Stomach (tissue), 9 donors: ENCODE data around the gene MAPKAPK2. TPM values are rescaled to one million over a fixed set of nuclear protein-coding genes. Genes with fewer than 3 reads are reported as not detected.
A peak's percentile ranks its signal among the peaks of the same experiment; 100 is the strongest.

Experiments
- DNase-seq, 2 donors: peaks; one replicate each; pipeline versions ENCODE4 v3.0.0 to v3.0.0-alpha.2; 2013 to 2019
- H3K27ac ChIP-seq, 5 donors: fragments of 200-600 bp in 4 of 5; sonication (generic) in 4 of 5; one replicate each; pipeline ENCODE4 v1.5.1; 2013 to 2019; ENCODE audit warnings: mild to moderate bottlenecking in 1 of 5, moderate library complexity in 1 of 5
- H3K27me3 ChIP-seq, 3 donors: fragments of 200-600 bp; sonication (generic); one replicate each; pipeline ENCODE4 v1.5.1; 2017 to 2019; ENCODE audit warnings: mixed run types in 1 of 3
- H3K36me3 ChIP-seq, 4 donors: fragments of 200-600 bp; sonication (generic); 1 replicate in 3 of 4; 2 replicates in 1 of 4; pipeline ENCODE4 v1.5.1; 2016 to 2019
- H3K4me1 ChIP-seq, 4 donors: fragments of 200-600 bp; sonication (generic); one replicate each; pipeline ENCODE4 v1.5.1; 2016 to 2019
- H3K4me3 ChIP-seq, 4 donors: fragments of 200-600 bp; sonication (generic) in 3 of 4; one replicate each; pipeline ENCODE4 v1.5.1; 2016 to 2019; ENCODE audit warnings: mild to moderate bottlenecking in 1 of 4
- H3K9me3 ChIP-seq, 4 donors: fragments of 200-600 bp; sonication (generic); one replicate each; pipeline ENCODE4 v1.5.1; 2016 to 2019
- CTCF ChIP-seq, 7 experiments: fragments of 450-650 bp in 4 of 7; fragments of 200-600 bp in 3 of 7; sonication (generic) in 3 of 7; IDR thresholded peaks; one replicate each; pipeline ENCODE4 v1.5.1; 2016 to 2019; ENCODE audit warnings: antibody characterized with exemption in 7 of 7, control low read depth in 2 of 7, mild to moderate bottlenecking in 1 of 7
- EP300 ChIP-seq: sonication (generic); formaldehyde crosslinking; IDR thresholded peaks from one replicate; pipeline ENCODE4 v1.6.1; 2017; ENCODE audit warnings: antibody characterized with exemption
- POLR2A ChIP-seq, 4 donors: fragments of 450-650 bp; IDR thresholded peaks; one replicate each; pipeline ENCODE4 v1.6.1; 2016; ENCODE audit warnings: antibody characterized with exemption in 4 of 4, control low read depth in 2 of 4, mild to moderate bottlenecking in 1 of 4, moderate library complexity in 1 of 4
- POLR2AphosphoS5 ChIP-seq, 3 donors: sonication (generic); formaldehyde crosslinking; IDR thresholded peaks; one replicate each; pipeline ENCODE4 v1.6.1; 2016; ENCODE audit warnings: antibody characterized with exemption in 3 of 3
- WGBS, 5 donors: extraction: QIAGEN DNeasy Blood & Tissue Kit in 3 of 5; methylation state at CpG; one replicate each; pipeline versions ENCODE4 v1.1.5 to v1.1.7; 2013 to 2018; 5-methylcytosine and 5-hydroxymethylcytosine counted together
- intact Hi-C: fragments of 100-400 bp; cut with DNase I; formaldehyde crosslinking; loops from one replicate; pipeline ENCODE4 v1.15.1; 2023; ENCODE audit warnings: low total_unique reads
- polyA plus RNA-seq, 3 donors: library from polyadenylated mRNA; stranded (reverse); fragments of 200-250 nt; gene quantifications; one replicate each; pipeline ENCODE4 v1.2.3, GENCODE V29; 2013
- total RNA-seq, 5 donors: library from RNA; depleted of rRNA; stranded (reverse); fragments of >200 nt; gene quantifications; one replicate each; pipeline versions ENCODE4 v1.1.0 to v1.2.3, GENCODE V29; 2014 to 2016
- donor health status: healthy with polysubstance abuse.
- donor health status: Bipolar disorder and iron deficiency.
- donor health status: healthy.

MAPKAPK2 gene
- total and polyA plus RNA-seq, 8 donors, result 22.6 to 78.0 (median 49.7) TPM

GRCh38 chr1:206699626-206700025 lies 14.9 kb downstream of the MAPKAPK2 start:
- Histone ChIP-seq H3K4me1 (peaks cover 66 to 96% (median 84%) of the 10 kb centered on the region in 4 donors), H3K4me3 (no peak overlapping the region)
- intact Hi-C loops, result no loop called here

GRCh38 chr1:206700445-206701036 lies 15.8 kb downstream of the MAPKAPK2 start:
- Histone ChIP-seq H3K4me1 (peaks cover 72 to 96% (median 86%) of the 10 kb centered on the region in 4 donors), H3K27me3 (no peaks in the 10 kb centered on the region), H3K9me3 (no peaks in the 10 kb centered on the region), H3K36me3 (peaks cover 0 to 16% (median 3%) of the 10 kb centered on the region in 4 donors), H3K4me3 (no peak overlapping the region), H3K27ac (peak overlapping the region in 4 of 5 donors; percentile 6 to 77 (median 68))
- TF ChIP-seq CTCF (IDR thresholded peaks at IDR 0.05), result no peak
- TF ChIP-seq POLR2AphosphoS5 (IDR thresholded peaks at IDR 0.05), result peak in 1 of 3 donors; percentile 6
- intact Hi-C loops, result no loop called here
- WGBS, 5 donors, result 27 to 46% (median 40%) methylated on average over 2 of the region's 2 CpGs
- DNase-seq, result no peak

More at GRCh38 chr1:206699626-206700025, 14.9 kb downstream of the MAPKAPK2 start:
- H3K36me3 ChIP-seq, result peaks cover 0 to 16% (median 3%) of the 10 kb centered on the region in 4 donors
- no peaks in the 10 kb centered on the region for H3K9me3 ChIP-seq
- no peaks in the 10 kb centered on the region for H3K27me3 ChIP-seq
- H3K27ac ChIP-seq, result peak overlapping the region in 4 of 5 donors; percentile 52 to 77 (median 68)
- no peak for DNase-seq
- WGBS, 5 donors, result 39 to 72% (median 59%) methylated on average over 4 of the region's 4 CpGs
- TF ChIP-seq POLR2A (IDR thresholded peaks at IDR 0.05), result no peak
- peak in 1 of 3 donors; percentile 21 for TF ChIP-seq POLR2AphosphoS5 (IDR thresholded peaks at IDR 0.05)

GRCh38 chr1:206702260-206702659 lies 17.6 kb downstream of the MAPKAPK2 start:
- Histone ChIP-seq H3K27me3 (no peaks in the 10 kb centered on the region), H3K9me3 (no peaks in the 10 kb centered on the region), H3K4me3 (no peak overlapping the region), H3K4me1 (peaks cover 80 to 96% (median 88%) of the 10 kb centered on the region in 4 donors), H3K27ac (no peak overlapping the region), H3K36me3 (peaks cover 0 to 9% (median 0%) of the 10 kb centered on the region in 4 donors)
- DNase-seq, result no peak
- intact Hi-C loops, result no loop called here
- WGBS, 5 donors, result 80 to 84% (median 81%) methylated on average over 7 of the region's 7 CpGs
- TF ChIP-seq CTCF (IDR thresholded peaks at IDR 0.05) (no peak), EP300 (no peak), POLR2A (IDR thresholded peaks at IDR 0.05) (no peak), POLR2AphosphoS5 (IDR thresholded peaks at IDR 0.05) (no peak)

GRCh38 chr1:206702803-206703202 lies 18.1 kb downstream of the MAPKAPK2 start:
- intact Hi-C loops, result no loop called here
- no peak for TF ChIP-seq CTCF (IDR thresholded peaks at IDR 0.05)
- no peak for TF ChIP-seq EP300
- no peak for TF ChIP-seq POLR2AphosphoS5 (IDR thresholded peaks at IDR 0.05)
- TF ChIP-seq POLR2A (IDR thresholded peaks at IDR 0.05), result no peak
- Histone ChIP-seq H3K27me3 (no peaks in the 10 kb centered on the region), H3K27ac (peak overlapping the region in 1 of 5 donors; percentile 15), H3K4me1 (peaks cover 80 to 96% (median 88%) of the 10 kb centered on the region in 4 donors), H3K9me3 (no peaks in the 10 kb centered on the region), H3K4me3 (no peak overlapping the region), H3K36me3 (peaks cover 0 to 3% (median 0%) of the 10 kb centered on the region in 4 donors)
- 80 to 100% (median 90%) methylated on average over 1 of the region's 1 CpG for WGBS, 5 donors
- no peak for DNase-seq

GRCh38 chr1:206703661-206704060 lies 19.0 kb downstream of the MAPKAPK2 start:
- no peaks in the 10 kb centered on the region for H3K27me3 ChIP-seq
- no peak for TF ChIP-seq POLR2A (IDR thresholded peaks at IDR 0.05)
- no peak for TF ChIP-seq POLR2AphosphoS5 (IDR thresholded peaks at IDR 0.05)
- TF ChIP-seq EP300, result no peak
- TF ChIP-seq CTCF (IDR thresholded peaks at IDR 0.05), result no peak
- WGBS, 5 donors, result 65 to 80% (median 75%) methylated on average over 4 of the region's 4 CpGs
- no peaks in the 10 kb centered on the region for H3K36me3 ChIP-seq
- H3K9me3 ChIP-seq, result no peaks in the 10 kb centered on the region
- DNase-seq, result no peak
- intact Hi-C loops, result no loop called here
- H3K27ac ChIP-seq, result peak overlapping the region in 2 of 5 donors; percentile 9 to 15
- H3K4me1 ChIP-seq, result peaks cover 83 to 96% (median 91%) of the 10 kb centered on the region in 4 donors
- no peak overlapping the region for H3K4me3 ChIP-seq
